Muscle of leg (tissue), 11 donors: ENCODE measurements around the gene CSMD2. TPM values are rescaled to one million over a fixed set of nuclear protein-coding genes. Genes with fewer than 3 reads are reported as not detected.

ENCODE experiments used
- DNase-seq: peaks from one replicate; pipeline ENCODE4 v3.0.0; 2013
- H3K27ac ChIP-seq: one replicate; pipeline ENCODE4 v1.5.1; 2013; ENCODE audit warnings: mild to moderate bottlenecking, low read length, control low read depth
- H3K27me3 ChIP-seq: one replicate; pipeline ENCODE4 v1.6.1; 2013; ENCODE audit warnings: low read length; ENCODE audit not compliant: control insufficient read depth, insufficient read depth
- H3K36me3 ChIP-seq: one replicate; pipeline ENCODE4 v1.6.1; 2013; ENCODE audit warnings: low read length; ENCODE audit not compliant: control insufficient read depth, insufficient read depth
- H3K4me1 ChIP-seq: one replicate; pipeline ENCODE4 v1.6.1; 2013; ENCODE audit warnings: low read length; ENCODE audit not compliant: control insufficient read depth, insufficient read depth
- H3K4me3 ChIP-seq: one replicate; pipeline ENCODE4 v1.5.1; 2013; ENCODE audit warnings: low read length, control low read depth
- H3K9me3 ChIP-seq: replicated peaks from 2 replicates; pipeline ENCODE4 v1.6.1; 2013; ENCODE audit warnings: low read depth, low read length; ENCODE audit not compliant: control insufficient read depth
- WGBS: methylation state at CpG from one replicate; pipeline ENCODE4 v1.1.5; 2013; ENCODE audit warnings: missing lambda C conversion rate; ENCODE audit not compliant: insufficient coverage; 5-methylcytosine and 5-hydroxymethylcytosine counted together
- polyA plus RNA-seq, 8 donors: library from polyadenylated mRNA; unstranded; fragments of 120-200 nt; gene quantifications; one replicate each; pipeline versions ENCODE4 v1.2.1 to v1.2.3, GENCODE V29; 2013; ENCODE audit warnings: inconsistent platforms in 1 of 8, low replicate concordance in 1 of 8; ENCODE audit not compliant: insufficient read length in 8 of 8, insufficient read depth in 1 of 8
- total RNA-seq: library from RNA; stranded (reverse); fragments of 120-200 nt; gene quantifications from one replicate; pipeline ENCODE4 v1.2.4, GENCODE V29; 2013

The CSMD2 gene
- total and polyA plus RNA-seq, 9 donors, result 0.27 to 1.6 (median 0.52) TPM

DNA sequence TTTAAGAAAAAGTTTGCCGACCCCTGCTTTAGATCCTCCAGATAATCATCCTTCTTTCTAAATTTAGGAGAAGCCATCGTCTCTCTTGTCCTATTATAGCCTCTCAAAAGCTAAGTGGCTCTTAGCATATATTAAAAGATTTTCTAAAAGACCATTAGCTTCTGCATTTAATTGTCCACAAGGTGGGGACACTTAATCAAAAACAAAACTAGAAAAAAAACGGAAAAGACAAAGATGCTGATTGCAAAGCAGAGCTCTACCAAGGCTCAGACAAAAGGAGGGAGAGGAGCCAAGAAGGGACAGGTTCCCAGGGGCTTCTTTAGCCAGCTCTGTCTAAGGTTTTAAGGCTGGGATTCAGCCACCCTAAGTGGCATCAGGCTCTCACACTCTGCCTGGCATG is 429.4 kb downstream of the CSMD2 start:
- H3K27me3 ChIP-seq, result peaks cover 2% of the 10 kb centered on the region
- no peaks in the 10 kb centered on the region for H3K4me1 ChIP-seq
- H3K36me3 ChIP-seq, result no peaks in the 10 kb centered on the region
- no peak overlapping the region for H3K27ac ChIP-seq
- no peak overlapping the region for H3K4me3 ChIP-seq
- peak; percentile 26 for DNase-seq
- WGBS, result 0% methylated on average over 1 of the region's 3 CpGs
- H3K9me3 ChIP-seq, result no peaks in the 10 kb centered on the region

DNA sequence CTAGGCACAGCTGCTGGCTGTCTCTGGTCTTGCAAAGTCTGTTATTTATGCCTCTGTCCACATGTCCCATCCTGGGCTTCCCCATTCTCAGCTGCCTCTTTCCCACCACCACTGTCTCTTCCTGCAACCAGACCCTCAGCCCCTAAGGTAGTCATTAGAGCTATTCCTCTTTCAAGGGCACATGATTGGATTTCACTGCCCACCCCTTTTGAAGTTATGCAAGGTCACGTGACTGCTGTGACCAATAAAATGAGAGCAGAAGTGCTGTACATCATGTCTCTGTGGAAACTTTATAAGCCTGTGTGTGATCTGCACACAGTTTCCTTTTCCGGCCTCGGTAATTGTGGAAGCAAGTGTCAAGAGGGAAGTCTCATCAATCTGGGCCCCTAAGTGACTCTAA is 437.7 kb downstream of the CSMD2 start:
- Histone ChIP-seq H3K27ac (no peak overlapping the region), H3K36me3 (no peaks in the 10 kb centered on the region), H3K4me3 (no peak overlapping the region), H3K9me3 (no peaks in the 10 kb centered on the region), H3K4me1 (no peaks in the 10 kb centered on the region), H3K27me3 (no peaks in the 10 kb centered on the region)
- no peak for DNase-seq
- WGBS, result 64% methylated on average over 3 of the region's 3 CpGs

DNA sequence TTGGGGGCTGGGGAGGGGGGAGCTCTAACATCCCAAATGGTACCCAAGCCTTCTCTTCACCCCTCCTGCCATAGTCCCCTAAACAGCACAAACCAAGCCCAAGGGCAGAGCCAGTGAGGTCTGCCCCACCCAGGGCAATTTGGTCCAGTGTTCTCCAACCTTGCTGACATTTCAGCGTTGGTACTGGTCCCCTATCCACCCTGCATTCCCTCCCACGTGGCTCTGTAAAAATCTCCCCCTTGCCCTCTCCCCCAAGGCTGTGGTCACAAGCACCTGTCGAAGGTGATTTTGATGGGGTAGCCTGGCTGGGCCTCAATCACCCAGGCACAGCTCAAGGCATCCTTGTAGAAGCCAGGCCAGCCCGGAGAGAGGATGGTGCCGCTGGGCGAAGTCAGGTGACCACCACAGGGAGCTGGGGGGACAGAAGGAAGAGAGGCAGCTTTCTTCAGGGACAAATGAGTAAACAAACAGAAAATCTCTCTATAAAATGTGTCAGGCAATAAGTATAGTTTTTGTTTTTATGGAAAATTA is 438.7 kb downstream of the CSMD2 start:
- no peaks in the 10 kb centered on the region for H3K36me3 ChIP-seq
- WGBS, result 85% methylated on average over 3 of the region's 6 CpGs

DNA sequence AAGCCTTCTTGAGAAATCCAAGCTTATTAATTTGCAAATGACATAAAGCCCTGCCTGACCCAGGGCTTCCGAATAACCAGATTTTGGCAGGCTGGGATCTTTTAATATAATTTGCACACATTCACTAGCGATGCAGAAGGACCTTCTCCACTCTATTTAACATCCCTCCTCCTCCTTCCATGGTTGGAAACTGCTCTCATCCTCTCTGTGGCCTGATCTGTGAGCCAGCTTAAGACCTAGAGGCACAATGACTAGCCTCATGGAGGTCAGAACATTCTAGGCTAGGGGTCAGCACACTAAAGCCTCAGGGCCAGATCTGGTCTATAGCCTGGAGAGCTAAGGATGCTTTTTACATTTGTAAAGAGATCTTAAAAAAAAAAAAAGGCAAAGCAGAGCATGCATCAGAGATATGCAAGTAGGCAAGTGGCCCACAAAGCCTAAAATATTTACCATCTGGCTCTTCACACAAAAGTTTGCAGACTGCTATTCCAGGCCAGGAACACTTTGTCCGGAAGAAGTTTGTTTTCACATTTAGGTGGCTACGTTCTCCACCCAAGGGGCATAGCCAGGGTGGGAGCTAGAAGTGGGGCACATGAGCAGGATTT is 439.4 kb downstream of the CSMD2 start:
- no peaks in the 10 kb centered on the region for H3K9me3 ChIP-seq
- H3K27ac ChIP-seq, result no peak overlapping the region
- no peak overlapping the region for H3K4me3 ChIP-seq
- DNase-seq, result peak; percentile 5
- WGBS, result 86% methylated on average over 1 of the region's 4 CpGs
- no peaks in the 10 kb centered on the region for H3K27me3 ChIP-seq
- H3K36me3 ChIP-seq, result no peaks in the 10 kb centered on the region
- no peaks in the 10 kb centered on the region for H3K4me1 ChIP-seq

More for the DNA sequence above, 438.7 kb downstream of the CSMD2 start:
- no peaks in the 10 kb centered on the region for H3K4me1 ChIP-seq
- no peak for DNase-seq
- H3K4me3 ChIP-seq, result no peak overlapping the region
- no peaks in the 10 kb centered on the region for H3K27me3 ChIP-seq
- H3K27ac ChIP-seq, result no peak overlapping the region
- no peaks in the 10 kb centered on the region for H3K9me3 ChIP-seq

DNA sequence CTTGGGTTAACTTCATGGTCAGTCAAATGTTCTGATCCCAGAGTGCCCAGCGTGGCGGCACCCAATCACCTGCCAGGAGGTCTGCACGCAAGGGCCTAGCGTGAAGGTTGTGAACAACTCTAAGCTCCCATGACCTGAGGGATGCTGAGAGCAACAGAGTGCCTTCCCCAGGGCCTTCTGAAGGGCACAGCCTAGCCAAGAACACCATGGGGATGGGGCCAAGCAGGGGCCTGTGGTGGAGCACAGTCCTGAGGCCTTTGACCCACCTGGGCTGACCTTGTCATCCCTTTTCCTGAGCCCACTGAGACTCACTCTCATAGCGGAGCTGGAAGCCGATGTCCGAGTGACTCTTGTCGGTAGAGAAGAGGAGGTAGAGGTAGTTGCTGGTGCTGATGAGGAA is 440.0 kb downstream of the CSMD2 start:
- Histone ChIP-seq H3K9me3 (no peaks in the 10 kb centered on the region), H3K27me3 (no peaks in the 10 kb centered on the region), H3K36me3 (no peaks in the 10 kb centered on the region), H3K27ac (no peak overlapping the region), H3K4me3 (no peak overlapping the region), H3K4me1 (no peaks in the 10 kb centered on the region)
- DNase-seq, result no peak
- WGBS, result 97% methylated on average over 7 of the region's 8 CpGs

DNA sequence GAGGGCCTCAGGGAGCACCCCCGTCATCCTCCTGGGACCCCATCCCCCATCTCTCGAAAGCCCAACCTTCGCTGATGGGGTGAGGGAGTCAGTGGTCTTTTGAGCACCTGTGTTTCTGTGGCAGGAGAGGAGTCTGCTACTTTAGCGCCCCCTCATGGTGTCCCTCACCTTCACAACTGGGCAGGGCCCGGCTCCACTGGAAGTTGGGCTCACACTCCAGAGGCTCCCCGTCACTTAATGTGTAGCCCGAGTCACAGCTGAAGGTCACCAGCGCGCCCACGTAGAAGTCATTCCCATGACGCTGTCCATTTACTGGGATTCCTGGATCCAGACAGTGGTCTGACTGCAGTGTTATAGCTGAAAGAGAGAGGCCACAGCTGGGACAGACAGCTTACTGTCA is 440.7 kb downstream of the CSMD2 start:
- Histone ChIP-seq H3K4me1 (no peaks in the 10 kb centered on the region), H3K27me3 (no peaks in the 10 kb centered on the region), H3K4me3 (no peak overlapping the region), H3K27ac (no peak overlapping the region), H3K36me3 (no peaks in the 10 kb centered on the region), H3K9me3 (no peaks in the 10 kb centered on the region)
- no peak for DNase-seq
- 91% methylated on average over 9 of the region's 11 CpGs for WGBS

DNA sequence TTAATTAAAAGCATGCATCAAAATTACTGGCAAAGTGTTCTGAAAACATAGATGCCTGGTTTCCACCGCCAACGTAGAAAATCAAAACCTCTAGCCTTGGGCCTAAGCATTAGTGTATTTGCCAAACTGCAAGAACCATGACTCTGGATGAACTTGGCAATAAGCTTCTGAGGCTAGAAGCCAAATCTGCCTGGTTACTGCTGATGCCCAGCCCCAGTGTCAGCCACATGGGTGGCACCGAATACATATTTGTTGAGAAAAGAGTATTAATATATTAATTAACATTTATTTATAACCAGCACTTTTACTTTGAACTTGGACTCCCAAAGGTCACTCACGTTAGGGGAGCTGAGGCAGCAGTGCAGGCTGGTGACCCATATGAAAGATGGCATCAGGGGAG is 441.8 kb downstream of the CSMD2 start:
- no peak overlapping the region for H3K27ac ChIP-seq
- no peaks in the 10 kb centered on the region for H3K36me3 ChIP-seq
- H3K27me3 ChIP-seq, result no peaks in the 10 kb centered on the region
- no peaks in the 10 kb centered on the region for H3K4me1 ChIP-seq
- H3K9me3 ChIP-seq, result no peaks in the 10 kb centered on the region
- WGBS, result 85% methylated on average over 2 of the region's 4 CpGs
- no peak for DNase-seq
- H3K4me3 ChIP-seq, result no peak overlapping the region

DNA sequence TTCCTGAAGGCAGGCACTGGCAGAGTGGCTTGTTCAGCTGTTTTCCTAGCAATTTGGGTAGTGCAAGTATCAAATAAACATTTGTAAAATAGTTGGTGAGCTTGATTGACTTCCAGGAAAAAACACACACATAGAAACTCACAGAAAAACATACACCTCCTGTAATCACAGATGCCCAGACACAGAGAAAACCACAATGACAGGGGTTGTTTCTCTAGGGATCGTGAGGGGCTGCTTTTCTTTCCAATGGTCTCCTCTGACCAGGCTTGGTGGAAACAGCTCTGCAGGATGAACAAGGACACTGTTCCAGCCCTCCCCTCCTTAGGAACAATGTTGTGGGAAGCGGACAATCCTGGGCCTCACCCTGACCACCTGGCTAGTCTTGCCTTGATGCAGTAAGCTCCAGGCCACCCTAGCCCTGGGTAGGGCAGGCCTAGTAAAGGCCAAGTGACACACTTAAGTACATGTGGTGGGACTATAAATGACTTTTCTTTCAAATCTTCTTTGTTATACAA is 443.7 kb downstream of the CSMD2 start:
- H3K36me3 ChIP-seq, result no peaks in the 10 kb centered on the region
- DNase-seq, result no peak
- WGBS, result no CpG with 5 or more reads among the region's 2 CpGs
- H3K27ac ChIP-seq, result no peak overlapping the region
- no peaks in the 10 kb centered on the region for H3K4me1 ChIP-seq
- no peaks in the 10 kb centered on the region for H3K9me3 ChIP-seq
- H3K4me3 ChIP-seq, result no peak overlapping the region
- no peaks in the 10 kb centered on the region for H3K27me3 ChIP-seq

DNA sequence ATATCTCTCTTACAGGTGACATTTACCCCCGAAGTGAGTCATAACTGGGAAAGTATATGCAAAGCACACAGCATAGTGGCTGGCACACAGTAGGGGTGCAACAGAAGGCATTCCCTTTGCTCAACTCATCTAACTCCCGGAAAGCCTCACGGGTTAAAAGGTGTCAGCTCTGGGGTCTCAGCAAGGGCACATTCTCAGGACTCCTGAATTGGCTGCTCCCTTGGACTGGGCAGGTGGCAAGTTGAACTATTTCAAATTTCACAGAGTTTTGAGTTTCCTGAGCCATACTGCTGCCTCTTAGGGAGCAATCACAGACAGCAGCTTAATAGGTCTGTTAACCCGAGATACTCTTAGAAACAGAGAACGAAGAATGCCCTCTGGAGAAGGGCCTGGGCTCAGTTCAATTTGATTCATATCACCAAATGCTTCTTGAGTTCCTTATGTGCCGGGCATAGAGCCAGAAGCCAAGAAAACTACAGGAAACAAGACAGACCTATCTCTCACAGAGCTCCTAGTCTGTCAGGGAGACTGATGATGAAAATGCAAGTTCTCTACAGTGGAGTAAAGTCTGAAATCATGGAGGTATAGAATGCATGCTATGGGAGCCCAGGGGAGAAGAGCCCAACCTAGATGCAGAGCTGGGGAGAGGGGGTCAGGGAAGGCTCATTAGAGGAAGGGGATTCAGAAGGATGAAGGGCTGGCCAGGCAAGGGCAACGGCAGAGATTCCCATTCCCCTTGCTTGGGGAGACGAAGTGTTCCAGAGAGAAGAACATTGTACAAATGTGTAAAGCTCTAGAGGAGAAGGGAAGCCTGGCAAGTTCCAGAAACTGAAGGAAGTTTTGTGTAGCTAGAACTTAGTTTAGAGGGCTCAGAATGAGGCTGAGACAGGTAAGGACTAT is 445.0 kb downstream of the CSMD2 start:
- H3K36me3 ChIP-seq, result no peaks in the 10 kb centered on the region
- 52% methylated on average over 4 of the region's 8 CpGs for WGBS
- no peaks in the 10 kb centered on the region for H3K9me3 ChIP-seq
- no peak overlapping the region for H3K4me3 ChIP-seq
- peak; percentile 17 for DNase-seq
- no peaks in the 10 kb centered on the region for H3K4me1 ChIP-seq
- H3K27me3 ChIP-seq, result no peaks in the 10 kb centered on the region
- no peak overlapping the region for H3K27ac ChIP-seq

DNA sequence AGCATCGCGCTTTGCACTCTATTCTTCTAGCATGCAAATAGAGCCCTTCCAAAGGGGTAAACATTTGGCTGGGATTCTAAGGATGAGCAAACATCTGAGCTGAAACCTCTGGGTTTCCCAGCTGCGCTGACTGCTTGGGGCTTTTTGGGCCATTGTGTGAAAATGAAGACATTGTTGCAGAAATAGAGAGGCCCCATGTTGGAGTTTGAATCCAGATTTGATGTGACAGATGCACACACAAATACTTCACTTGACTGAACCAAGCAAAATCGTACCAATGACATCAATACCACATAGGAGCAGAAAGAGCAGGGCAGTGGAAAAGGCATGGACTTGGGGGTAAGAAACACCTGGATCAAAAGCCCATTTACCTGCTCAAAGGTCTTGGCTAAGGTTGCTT is 445.7 kb downstream of the CSMD2 start:
- Histone ChIP-seq H3K27ac (no peak overlapping the region), H3K36me3 (no peaks in the 10 kb centered on the region), H3K27me3 (peaks cover 2% of the 10 kb centered on the region), H3K4me1 (no peaks in the 10 kb centered on the region), H3K4me3 (no peak overlapping the region), H3K9me3 (no peaks in the 10 kb centered on the region)
- no peak for DNase-seq
- WGBS, result no CpG with 5 or more reads among the region's 4 CpGs
